GM18873 (cell line): Measurements from ENCODE around the gene ATP8A1.
"Not testable (repeated sequence)": the region's sequence is repeated elsewhere in the genome, so short reads cannot be mapped to it uniquely, and the experiment has no call there.

Experiments
- ATAC-seq: cut with Tn5 transposase; IDR thresholded peaks from one replicate; pipeline ENCODE4 v1.9.1; 2021; ENCODE audit warnings: mild to moderate bottlenecking, moderate library complexity, moderate number of reproducible peaks; ENCODE audit not compliant: unreplicated experiment, low FRiP score

Gene ATP8A1

DNA sequence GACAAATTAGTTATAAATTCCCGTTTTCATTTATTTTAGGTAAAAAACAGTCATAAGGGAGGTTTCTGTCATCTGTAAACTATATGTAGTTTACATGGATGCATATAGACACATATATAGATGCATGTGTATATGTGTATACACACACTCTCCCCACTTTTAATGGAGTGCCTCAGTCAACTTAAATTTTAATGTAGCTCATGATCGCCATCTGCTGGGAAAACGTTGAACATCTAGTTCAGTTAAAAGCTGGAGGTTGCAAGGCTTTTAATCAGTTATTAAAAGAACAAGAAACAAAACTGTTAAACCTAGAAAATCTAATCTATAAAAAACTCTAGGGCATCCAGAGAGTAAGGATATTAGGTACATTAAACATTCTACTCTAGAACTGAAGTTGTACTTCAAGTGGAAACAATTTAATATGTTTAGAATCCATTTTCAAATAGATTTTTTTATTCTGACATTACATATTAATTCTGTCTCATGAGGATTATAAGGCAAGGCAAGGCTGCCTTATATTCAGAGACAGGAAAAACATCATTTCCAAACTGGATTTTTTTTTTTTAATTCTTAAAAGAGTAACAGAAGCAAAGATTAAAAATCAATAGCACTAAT, 137.0 kb downstream of the ATP8A1 start:
- no peak for ATAC-seq

DNA sequence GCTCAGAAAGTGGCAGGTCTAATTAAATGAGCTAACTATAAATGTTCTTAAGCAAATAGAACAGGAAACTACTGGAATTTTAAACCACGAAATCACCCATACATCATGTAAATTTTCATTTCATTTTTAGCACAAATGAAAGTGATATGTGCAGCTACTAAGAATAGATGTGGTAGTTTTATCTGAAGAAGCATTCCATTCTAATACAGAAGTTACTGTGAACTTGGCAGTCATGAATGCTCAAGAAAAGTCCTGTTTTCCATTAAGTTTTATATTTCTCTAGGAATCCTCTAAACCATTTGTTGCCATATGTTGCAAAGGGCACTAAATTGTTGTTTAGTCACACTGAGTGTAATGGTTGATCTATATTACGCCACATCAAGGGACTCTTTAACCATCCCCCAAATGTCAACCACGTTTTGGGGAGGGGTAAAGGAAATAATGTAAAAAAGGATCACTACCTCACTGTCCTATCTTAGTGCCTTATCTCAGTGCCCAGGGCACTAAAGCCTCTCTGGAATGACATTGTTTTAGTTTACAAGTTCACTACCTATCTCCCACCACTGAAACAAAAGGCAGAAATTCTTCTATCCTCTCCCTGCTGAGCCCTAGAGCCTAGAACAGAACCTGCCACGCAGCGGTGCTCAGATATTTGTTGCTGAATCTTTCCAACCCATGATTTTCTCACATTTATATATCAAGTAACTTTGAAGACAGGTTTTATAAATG, 141.6 kb downstream of the ATP8A1 start:
- no peak for ATAC-seq

DNA sequence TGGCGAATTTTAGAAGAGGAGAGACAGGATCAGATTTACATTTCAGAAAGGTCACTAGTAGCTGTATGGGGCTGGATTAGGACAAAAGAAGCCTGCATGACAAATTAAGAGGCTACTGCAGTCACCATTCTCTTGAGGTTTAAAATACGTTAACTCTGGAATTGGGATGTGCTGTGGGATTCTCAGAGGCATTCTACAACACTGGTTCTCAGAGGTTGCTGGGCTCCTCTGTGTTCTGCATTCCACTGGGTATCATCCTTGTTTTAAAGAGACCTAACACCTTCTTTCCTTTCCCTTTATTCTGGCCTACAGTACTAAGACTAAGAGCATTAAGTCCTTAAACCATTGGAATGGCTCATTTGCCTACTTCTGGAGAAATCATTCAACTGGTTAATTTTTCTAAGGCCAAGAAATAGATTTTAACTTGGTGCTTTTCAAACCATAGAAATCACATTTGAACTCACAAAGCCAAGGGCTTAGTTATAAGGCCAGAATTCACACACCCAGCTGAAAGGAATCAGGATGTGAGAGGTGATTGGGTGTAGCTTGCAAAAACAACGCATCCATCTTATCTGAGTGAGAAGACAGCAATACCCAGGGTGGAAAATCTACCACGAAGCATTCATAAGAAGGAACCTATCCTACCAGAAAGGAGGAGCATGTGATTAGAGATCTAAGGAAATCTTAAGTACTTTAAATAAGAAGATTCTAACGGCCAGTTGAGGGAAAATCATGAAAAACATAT, 143.0 kb downstream of the ATP8A1 start:
- no peak for ATAC-seq

DNA sequence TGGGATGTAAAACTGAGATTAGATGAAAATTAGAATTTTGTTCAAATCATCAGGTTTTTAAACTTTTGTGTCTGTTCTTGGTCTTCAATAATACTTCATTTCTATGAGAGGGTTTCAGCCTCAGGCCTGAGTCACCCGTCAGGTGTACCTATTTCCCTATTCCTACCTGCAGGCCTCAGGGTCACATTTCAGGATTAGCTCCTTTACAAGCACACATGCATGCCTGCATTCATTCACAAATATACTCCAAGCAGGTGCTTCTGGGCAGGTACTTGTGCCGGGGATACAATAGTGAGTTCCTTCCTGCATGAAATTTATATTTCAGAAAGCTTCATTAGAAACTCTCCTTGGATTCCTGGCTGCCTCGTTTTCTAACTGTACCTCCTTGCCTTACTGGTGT, 144.7 kb downstream of the ATP8A1 start:
- no peak for ATAC-seq

DNA sequence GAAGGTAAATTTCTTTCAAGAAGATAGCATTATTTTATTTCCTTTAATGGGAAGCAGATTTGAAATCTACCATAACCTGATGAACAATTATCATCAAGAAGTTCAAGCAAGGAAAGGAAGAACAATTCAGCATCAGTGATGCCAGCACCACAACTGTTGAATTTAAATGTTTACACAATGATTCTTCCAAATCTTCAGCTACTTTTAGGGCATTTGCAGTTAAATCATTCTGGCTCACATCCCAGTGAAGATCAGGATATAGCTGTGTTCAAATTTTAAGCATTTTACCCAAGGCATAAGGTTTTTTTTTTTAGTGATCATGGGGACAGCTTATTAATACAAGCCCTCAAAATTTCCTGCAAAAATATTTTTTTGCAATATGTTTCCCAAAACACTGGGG, 146.7 kb downstream of the ATP8A1 start:
- no peak for ATAC-seq

DNA sequence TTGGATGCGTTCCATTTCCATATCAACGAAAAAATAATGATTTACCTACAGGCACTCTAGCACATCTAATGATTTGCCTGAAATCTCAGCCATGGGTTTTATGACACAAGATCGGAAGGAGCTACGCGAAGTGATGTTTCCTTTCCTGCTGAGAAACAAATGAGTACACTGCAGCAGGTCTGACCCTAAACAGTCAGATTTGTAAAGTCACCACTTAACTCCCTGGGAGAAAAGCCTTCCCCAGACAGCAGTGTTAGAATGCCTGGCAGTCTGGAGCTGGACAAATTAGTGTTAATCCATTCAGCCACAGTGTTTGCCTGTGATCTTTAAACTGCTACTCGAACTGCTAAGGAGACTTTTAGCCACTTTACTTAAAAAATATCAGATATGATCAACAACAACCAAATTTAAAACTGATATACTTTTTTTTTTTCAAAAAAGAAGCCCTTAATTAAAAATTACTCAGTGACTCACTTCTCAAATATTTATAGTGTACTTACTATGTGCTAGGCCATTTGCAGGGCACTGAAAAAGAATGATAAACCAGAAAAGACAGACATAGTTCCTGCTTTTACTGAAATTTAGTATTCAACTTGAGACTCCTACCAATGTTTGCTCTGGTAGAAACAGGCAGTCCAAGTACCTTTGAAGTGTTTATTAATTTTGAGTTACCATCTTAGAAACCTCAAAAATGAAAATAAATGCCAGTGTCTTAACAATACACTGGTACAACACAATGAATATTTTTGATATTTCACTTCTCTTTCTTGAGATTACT, 155.1 kb downstream of the ATP8A1 start:
- ATAC-seq = no peak

DNA sequence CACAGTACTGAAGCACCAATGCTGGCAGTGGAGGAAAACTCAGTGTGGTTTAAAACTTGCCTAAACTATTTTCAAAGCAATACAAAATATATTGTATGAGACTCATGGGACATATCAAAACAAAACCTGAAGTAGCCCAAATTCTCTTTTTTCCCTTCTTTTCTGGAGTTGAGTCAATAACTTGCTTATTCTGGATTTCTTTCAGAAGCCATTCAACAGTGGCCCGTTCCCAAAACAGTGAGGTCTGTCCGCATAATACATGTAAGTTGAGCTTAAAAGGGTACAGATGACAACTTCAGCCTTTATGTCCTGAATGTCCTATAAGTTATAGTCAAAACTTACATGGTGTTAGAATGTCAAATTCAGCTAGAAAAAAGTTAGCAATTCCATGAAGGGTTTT, 158.9 kb downstream of the ATP8A1 start:
- ATAC-seq = no peak

DNA sequence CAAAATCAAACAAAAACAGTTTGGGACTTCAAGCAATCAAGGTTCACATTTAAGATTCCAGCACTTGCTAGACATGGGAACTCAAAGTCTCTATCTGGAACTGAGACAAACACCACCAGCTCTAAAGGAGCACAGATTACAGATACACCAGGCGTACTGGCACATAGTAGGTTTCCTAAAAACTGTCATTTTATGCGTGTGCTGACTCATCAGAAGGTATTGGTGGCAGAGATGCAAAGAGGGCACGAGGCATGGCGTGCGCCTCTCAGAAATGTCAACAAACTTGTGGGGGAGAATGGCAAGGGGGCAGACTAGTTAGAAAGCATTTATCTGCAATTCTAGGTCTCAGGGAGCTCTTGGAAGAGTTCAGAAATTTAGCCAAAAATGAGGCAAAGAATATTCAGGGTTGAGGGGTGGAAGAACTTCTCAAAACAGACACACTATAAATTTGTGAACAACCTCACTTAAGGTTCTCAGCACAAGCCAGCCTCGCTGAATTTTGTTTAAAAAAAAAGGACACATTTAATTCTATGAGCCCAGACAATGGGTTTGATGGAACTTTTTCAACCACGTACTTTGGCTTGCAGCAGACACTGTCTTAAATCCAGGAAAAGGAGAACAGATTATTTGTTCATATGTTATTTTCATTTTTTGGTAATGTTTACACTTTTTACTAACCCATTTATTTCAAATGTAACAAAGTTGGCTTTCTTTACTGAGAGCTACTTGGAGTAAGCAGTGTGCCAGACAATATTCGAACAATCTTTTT, 159.6 kb downstream of the ATP8A1 start:
- no peak for ATAC-seq

DNA sequence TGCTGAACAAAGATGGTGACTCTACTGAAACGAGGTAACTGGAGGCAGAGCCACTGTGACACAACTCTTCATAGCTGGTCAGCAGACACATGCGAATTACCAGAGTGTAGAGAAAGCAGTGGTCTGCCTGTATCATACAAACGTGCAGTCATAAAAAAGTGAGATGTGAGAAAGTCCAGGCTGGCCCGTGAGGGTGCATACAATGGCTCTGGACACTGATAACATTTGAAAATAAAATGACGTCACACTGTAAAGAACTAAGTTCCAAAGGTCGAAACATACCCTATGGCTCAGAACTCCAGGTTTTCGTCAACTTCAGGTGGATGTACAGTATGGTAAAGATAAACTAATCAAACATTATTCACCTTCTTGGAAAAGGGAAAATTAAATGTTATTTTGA, 163.9 kb downstream of the ATP8A1 start:
- ATAC-seq = no peak

DNA sequence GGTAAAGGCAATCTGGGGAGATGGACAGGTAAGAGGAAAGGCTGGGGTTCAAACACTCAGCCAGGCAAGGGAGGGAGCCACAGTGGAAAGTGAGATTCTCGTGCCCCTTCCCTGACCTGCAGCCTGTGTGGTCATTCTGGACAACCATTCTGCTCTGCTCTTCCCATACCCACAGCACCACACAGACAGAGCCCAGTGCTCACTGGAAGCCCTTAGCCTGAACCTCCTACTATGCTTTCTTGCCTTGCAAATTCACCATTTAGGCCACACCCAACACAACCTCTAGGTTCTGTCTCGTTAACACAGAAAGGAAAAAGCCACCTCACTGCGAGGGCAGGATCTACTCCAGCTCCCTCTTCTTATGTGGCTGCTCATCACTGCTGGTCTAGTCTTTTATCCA, 166.9 kb downstream of the ATP8A1 start:
- no peak for ATAC-seq

DNA sequence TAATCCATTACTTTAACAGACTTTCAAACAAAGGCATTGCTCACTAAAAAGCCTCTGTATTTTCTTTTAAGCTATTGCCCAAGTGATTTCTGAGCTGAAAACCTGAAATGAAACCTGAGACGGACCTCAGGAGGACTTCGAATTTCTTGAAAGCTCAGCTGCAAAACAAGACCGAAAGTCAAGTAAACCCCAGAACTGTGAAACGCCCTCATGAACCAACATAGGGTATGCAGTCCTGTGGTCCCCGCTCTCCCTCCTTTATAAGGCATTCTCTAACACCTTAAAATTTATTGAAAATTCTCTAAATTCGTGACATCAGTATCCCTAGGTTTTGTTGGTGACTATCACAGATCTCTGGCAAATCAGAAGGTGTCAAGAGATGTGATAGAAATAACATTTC, 167.8 kb downstream of the ATP8A1 start:
- peak; percentile 77 for ATAC-seq

DNA sequence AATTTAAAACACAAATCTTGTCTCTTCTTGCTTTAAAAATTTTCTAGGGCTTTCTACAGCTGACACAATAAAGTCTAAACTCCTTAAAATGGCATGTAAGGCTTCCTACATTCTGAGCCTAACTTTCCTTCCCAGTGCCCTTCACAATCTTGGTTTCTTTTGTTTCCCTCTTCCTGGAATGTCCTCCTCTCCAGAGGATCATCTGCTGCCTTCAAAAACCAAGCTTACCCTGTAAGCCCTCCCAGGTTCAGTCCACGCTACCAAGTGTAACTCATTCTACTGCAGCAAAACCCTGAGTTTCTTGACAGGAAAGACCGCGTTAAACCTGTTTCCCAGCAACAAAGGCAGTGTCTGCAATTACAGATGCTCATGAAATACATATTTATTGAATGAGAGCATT, 168.4 kb downstream of the ATP8A1 start:
- no peak for ATAC-seq

DNA sequence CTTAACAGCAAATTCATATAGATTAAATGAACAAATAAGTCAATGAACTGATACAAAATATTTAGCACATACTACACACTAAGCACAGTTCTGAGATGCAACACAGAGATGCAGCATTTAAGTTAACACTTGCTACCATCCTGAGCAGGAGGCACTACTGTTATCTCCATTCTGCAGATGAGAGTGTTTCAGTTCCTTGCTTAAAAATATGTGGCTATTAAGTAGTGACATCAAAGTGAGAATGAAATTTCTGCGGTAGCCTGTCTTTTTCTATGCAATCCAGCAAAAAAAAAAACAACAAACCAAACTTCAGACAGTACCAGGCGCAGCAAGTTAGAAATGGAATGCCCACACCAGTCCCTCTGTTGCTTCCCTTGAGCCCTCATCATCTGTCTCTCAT, 168.8 kb downstream of the ATP8A1 start:
- peak; percentile 86 for ATAC-seq

DNA sequence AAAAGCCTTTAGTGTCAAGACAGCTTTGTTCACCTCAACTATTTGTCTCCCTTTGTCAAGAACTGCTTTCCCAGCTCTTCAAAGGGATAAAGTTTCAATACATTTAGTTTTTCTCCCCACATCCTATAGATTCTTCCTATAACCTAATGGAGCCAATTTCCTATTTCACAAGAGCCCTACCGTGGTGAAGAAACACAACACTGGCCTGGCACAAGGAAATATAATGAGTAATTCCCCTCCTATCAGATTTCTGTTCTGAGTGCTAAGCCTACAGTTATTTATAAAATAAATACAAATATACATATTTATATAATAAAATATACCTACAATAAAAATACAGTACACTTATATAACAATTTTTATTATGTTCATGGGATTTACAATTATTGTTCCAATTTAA, 169.7 kb downstream of the ATP8A1 start:
- no peak for ATAC-seq

DNA sequence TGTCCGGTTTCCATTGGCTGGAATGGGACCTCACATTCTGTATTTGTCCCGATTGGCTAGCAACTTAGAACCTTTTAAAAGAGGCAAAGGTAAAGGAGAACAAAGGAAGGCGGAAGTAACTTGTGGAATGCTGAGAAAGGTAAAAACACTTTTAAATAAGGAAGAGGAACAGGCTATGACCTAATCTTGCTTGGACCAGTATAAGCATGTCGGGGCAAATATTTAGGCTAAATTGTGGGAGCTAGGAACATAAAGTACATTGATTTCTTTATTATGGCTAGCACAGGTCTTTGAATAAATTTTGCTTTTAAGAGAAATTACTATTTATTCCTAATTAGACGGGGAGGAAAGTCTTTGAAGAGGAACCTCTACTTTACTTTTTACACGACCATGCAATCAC, 170.7 kb downstream of the ATP8A1 start:
- not testable (repeated sequence) for ATAC-seq

DNA sequence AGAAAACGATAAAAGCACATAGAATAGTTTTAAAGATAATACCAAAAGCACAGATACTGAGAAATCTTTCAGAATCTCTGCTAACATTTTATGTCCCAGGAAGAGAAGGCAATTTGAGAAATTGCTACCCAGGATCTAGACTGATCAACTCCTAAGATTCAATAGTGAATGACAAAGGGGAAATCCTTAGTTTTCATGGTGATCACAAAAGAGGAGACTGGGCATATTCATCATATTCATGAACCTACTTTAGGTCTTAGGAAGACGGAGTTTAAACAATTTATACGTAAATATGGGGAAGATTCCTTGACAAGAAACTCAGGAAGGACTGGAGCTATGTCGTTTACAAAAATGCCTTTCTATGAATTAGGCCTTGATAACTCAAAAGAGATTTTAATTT, 172.3 kb downstream of the ATP8A1 start:
- ATAC-seq = no peak

DNA sequence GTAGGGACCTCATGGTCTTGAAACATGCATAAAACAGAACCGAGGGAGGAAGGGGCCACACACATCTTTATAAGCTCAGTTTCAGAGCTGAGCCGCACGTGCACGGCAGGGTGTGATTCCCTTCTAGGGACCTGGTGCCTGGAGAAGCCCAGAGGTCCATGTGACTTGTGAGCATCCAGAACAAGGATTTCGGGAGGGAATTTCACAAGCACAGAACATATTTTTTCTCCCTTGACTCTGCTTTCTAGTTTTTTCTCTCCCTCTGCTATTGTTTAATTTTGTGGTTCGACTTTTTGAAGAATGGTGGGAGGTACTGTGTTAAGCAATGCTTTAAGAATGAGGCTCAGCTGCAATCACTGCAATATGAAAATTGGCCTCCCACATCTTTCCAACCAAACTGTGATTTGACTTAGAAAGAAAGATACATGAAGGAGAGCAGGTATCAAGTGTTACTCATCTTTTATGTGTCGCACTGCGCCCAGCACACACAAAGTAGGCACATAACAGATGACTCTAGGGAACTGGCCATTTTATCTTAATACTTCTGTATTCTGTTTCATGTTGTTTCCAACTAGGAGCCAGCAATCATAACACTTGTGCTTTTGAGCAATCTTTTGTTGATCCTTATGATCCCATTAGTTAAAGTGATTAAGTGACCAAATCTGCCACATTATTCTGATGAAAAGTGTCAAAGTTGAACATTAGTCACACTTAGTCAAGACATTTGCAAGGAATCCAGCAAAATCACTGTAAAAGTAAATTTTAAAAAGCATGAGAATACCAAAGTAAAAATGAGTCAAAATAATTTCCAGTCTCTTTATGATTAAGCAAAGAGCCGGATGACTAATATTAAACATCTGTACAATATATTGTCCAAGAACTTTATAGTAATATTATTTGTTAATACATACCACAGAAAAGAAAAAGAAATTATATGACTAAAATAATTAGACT, 173.2 kb downstream of the ATP8A1 start:
- ATAC-seq = no peak

DNA sequence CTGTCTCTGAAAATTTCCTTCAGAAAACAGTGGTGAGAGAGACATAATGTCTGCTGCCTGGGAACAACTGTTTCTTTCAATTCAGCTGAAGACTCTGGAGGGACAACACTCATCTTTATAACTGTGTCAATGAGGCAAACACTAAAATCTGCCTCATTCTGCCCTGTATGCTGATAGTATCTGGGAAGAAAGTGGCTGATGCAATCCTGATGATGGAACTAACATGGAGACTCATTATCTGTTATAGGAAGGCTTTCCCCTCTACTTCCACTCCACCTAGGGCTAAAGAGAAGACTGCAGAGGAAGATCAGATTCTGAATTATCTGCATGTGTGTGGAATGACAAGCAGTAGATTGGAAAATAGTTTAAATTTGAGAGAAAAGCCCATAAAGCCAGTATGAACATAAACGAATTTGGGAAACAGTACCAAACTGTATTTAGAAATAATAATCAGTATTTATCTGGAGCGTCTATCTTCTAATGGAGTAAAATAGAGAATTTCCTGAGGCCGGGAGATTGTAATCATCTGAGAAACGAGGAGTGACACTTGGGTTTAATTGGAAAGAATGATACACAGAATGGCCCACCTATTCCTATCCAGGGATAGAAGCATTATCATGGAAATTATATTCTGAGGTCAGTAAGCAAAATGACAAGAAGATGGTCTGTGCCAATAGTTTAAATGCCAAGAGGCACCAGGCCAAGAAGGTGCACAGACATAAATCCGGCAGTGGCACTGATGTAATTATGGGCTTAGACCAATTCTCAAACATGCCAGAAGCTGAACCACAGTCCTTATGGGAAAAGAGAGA, 174.2 kb downstream of the ATP8A1 start:
- ATAC-seq = no peak
